ENCODE results near the gene MRPS7.
"Not testable (repeated sequence)": the region's sequence is repeated elsewhere in the genome, so short reads cannot be mapped to it uniquely, and the experiment has no call there.

MRPS7 gene

DNA sequence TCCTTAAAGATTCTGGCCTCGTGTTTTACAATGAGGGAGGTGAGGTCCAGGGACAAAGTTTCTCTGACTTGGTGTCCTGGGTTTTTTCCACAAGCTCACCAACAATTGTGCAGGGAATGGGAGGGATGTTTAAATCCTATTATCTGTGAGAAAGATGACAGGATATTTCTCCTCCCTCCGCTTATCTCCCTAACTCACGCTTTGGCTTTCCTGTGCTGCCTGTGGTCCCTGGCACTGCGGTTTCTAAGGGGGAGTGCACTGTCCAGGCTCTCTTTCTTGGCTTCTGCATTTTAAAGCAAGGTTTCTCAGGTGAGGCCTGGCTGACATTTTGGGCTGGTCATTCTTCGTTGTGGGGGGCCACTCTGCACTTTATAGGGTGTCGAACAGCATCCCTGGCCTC, 16.7 kb upstream of the MRPS7 start:
- DNase-seq: no peak

DNA sequence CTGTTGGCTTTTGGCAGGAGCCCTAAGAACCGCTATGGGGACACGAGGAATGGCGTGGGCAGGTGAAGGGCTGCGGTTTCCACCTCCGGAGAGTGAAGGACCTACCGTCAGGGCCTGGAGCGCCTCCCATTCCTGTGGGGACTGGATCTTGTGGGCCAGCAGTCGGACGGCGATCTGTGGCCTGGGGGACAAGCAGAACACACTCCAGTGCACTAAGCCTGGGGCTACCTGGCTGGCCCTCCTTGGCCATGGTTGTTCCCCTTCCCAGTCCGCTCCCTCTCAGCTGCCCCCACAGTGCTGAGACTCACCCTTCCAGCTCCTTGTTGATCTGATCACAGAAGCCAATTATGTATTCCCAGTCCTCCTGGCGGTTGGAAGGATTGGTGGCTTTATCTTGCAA, 15.3 kb upstream of the MRPS7 start:
- no peak for DNase-seq

DNA sequence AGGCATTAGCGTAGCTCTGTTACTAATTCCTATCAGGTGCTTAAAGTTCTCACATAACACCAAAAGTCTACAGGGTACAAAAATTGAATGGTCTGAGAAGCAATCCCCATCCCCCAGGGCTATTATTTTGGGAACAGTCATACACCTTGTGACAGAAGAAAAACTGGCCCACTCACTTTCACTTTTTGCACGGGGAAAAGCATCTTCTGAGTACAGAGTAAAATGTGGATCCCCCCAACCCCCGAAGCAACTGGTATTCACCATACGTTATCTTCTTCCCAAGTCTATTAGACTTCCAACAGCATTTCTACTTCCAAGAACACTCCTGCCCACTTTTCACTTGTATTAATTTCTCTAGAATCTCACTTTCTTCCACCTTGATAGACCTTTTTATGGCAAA, 12.1 kb upstream of the MRPS7 start:
- DNase-seq: no peak

DNA sequence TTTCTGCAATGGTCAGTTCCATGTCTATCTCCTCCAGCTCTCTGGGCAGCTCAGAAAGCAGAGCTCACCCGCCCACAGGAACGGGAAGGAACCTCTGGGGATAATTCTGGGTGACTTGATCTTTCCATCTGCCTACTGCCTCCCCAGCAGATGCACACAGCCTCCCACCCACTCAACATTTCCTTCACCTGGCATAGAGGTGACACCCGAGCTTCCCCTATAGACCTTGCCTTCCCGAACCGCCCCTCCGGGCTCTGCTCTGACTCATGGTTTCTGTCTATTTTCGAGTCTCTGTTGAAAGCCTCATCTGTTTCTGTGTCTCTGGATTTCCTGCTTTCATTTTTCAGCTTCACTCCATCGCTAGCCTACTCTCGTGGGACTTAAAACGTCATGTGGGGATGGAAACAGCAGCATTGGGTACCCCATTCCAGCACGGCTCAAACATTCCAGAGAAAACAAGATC, 11.6 kb upstream of the MRPS7 start:
- DNase-seq: no peak

DNA sequence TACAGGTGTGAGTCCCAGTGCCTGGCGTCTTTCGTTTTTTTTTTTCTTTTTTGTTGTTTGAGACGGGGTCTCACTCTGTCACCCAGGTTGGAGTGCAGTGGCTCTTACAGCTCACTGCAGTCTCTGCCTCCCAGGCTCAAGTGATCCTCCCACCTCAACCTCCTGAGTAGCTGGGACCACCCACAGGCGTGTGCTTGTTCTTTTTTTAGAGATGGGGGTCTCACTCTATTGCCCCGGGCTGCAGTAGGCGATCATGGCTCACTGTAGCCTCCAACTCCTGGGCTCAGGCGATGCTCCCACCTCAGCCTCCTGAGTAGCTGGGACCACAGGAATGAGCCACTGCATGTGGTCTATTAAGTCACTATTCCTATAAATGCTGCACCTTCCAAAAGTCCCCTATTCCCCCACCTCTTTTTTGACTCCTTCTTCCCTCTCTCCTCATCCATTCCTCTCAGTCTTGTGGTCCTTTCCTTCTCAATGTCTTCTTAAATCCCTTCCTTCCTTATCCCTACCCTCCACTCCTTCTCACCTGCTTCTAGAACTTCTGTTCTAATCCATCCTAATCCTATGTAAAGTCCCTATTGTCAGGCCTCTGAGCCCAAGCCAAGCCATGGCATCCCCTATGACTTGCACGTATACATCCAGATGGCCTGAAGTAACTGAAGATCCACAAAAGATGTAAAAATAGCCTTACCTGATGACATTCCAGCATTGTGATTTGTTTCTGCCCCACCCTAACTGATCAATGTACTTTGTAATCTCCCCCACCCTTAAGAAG, 9.5 kb upstream of the MRPS7 start:
- no peak for DNase-seq

DNA sequence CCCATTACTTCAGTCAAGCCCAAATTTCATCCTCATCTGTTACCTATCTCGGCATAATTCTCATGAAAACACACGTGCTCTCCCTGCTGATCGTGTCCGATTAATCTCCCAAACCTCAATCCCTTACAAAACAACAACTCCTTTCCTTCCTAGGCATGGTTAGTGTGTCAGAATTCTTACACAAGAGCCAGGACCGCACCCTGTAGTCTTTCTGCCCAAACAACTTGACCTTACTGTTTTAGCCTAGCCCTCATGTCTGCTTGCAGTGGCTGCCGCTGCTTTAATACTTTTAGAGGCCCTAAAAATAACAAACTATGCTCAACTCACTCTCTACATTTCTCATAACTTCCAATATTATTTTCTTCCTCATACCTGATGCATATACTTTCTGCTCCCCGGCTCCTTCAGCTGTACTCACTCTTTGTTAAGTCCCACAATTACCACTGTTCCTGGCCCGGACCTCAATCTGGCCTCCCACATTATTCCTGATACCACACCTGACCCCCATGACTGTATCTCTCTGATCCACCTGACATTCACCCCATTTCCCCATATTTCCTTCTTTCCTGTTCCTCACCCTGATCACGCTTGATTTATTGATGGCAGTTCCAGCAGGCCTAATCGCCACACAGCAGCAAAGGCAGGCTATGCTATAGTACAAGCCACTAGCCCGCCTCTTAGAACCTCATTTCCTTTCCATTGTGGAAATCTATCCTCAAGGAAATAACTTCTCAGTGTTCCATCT, 5.6 kb upstream of the MRPS7 start:
- DNase-seq: not testable (repeated sequence)

DNA sequence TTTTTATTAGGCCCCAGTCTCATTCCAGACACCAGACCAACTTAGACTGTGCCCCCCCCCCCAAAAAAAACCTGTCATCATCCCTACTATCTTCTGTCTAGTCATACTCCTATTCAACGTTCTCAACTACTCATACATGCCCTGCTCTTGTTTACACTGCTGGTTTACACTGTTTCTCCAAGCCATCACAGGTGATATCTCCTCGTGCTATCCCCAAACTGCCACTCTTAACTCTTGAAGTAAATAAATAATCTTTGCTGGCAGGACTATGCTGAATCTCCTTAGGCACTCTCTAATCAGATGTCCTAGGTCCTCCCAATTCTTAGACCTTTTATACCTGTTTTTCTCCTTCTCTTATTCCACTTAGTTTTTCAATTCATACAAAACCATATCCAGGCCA, 4.5 kb upstream of the MRPS7 start:
- not testable (repeated sequence) for DNase-seq

DNA sequence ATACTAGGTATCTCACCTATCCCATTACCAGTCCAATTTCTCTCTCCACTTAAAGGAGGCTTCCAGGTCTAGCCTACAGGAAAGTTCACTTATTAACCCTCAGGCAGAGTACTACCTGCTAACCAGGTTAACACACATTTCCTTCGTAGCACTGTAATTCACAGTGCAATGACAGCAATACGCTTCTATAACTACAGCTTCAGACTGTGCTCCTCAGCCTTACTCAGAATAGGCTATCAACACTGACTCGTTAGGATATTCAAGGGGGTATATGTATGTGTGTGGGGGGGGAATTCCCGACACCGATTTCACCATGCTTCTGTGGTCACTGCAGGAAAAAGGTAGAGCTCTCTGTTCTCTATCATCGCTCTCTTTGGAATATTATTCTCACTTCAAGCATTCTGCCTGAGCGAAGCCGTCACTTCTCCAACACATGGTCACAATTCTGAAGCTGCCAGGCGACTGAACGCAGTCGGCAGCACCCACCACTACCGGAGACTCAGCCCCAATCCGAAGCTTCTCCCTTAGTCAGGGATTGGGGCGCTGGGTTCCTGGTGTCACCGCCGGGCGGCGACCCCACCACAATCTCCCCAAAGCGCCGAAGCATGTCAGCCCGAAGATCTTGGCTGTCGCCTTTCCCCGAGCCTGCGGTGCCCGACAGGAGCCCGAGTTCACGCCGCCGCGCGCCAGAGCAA, 891 bp upstream of the MRPS7 start:
- no peak for DNase-seq

DNA sequence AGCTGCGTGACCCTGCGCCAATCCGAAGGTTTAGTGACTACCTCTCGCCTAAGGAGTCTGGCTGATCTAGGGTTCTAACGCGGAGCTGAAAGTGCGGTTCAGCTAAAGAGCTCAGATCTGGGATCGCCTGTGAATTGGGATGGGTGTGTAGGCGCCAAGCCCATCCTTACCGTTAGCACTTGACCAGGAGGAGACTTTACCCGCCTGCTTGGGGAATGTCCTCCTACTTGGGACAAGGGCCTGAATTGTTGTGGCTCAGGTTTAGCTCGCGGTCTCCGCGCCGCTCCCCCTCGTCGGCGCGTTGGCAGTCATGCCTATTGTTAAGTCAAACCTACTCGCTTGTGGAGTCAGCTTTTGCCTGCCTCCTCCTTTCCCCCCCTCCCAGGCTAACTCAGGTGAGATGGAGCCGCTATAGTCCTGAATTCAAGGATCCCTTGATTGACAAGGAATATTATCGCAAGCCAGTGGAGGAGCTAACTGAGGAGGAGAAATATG, 480 bp downstream of the MRPS7 start:
- DNase-seq: no peak

DNA sequence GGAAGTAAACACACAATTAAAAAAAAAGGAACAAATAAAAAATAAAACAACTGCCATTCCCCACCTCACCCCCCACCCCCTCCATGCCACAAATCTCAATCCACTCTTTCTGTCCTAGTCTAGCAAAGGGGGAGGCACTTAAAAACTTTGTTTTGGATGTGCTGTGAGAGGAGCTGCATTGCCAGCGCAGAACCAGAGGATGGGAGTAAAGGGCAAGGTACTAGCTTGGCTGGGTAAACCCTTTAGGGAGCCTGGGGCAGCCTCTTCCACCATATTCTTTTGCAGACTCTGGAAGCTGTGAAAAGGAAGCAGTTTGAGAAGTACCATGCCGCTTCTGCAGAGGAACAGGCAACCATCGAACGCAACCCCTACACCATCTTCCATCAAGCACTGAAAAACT, 1.4 kb downstream of the MRPS7 start:
- no peak for DNase-seq

DNA sequence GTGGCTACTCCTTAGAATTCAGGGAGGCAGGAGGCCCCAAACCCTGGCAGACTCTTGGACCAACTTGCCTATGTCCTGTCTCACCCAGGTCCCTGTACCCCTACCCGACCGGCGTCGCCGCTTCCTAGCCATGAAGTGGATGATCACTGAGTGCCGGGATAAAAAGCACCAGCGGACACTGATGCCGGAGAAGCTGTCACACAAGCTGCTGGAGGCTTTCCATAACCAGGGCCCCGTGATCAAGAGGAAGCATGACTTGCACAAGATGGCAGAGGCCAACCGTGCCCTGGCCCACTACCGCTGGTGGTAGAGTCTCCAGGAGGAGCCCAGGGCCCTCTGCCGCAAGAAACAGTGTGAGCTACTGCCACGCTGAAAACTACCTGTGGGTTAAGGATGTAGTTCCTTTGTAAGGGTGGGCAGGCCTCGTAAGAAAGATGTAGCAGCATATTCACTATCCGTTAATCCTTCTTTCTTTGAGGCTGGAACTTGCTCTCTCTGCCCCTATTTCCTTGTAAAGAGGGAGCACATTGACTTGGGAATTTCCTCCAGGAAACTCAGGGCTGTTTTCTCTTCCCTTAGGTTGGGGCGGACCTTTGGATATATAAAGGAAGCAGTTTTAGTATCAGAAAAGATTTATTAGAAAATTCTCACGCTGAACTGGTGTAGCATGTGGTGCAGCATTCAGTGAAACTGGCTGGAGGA, 4.1 kb downstream of the MRPS7 start:
- no peak for DNase-seq

DNA sequence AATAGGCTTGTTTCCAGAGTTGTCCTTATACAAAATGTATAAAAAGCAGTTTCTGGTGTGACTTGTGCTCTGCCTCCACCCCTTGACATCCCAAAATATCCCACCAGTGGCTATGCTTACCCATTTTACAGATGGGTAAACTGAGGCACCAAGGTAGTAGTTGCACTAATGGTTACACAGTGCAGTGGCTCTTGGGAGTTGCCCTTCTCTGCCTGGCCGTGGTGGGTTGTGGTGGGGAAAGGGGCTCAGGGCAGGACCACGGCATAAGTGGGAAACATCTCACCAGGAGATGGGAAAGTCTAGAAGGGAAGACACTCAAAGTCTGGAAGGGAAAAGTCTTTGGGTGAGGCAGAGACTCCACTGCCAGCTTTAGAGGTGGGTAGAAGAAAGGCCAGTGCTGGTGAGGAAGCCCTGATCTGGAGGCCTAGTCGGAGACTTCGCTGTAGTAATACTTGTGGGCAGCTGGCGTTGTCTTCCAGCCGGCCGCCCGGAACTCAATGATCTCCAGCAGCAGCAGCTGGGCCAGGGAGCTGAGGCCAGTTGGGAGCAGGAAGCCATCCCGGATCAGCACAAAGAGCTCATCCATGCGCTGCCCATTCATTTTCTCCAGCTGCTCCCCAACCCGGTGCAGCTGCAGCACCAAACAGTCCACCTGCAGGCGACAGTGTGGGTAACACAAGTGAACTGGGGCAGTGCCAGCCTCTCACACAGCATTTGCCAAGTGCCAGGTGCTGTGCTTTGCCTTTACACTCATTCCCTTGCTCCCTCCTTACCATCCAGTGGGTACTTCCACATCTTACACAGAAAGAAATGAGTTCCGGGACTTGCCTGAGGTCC, 4.9 kb downstream of the MRPS7 start:
- DNase-seq: no peak

DNA sequence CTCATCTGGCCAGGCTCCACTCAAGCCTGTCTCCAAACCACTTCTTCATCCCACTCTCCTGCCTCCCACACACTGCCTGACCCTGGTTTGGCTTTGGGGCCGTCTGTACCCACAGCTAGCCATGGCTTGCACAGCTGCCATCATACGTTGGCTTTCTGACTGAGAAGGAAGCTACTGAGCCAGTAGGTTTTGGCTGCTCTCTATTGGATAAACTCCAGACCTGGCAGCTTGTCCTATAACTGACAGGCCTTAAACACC, 5.4 kb downstream of the MRPS7 start:
- DNase-seq: no peak

DNA sequence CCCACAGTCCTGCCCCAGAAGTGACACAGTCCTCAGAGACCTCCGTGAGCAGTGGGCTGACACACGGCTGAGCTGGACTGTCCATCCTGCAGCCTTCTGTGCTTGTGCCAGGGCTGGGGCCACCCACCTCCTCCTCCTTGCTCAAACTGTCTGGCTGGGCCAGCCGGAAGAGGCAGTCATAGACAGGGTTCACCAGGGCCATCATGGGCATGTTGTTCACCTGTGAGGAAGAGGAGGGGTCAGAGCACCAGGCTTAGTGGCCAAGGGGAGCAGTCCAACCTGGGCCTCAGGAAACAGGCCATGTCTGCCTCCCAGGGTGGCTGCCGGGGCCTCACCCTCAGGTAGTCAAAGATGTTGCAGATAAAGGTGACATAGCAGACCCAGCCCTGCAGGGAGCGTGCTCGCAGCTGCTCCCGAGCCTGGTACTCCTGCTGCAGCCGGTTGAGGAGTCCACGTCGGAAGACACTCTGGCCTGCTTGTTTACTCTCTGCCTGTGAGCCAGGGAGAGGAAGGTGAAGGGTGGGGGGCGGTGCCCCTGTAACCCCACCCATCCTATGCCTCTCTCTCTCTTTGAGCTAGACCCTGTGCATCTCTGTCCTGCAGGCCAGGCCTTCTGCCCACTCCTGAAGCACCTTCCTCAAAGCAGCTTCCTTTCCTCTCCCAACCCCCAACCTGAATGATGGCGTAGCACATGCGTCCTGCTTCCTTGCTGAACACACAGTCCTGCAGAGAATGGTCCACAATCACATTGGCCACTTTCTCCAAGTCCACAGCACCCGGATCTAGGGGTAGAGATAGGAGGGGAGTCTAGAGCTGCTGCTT, 5.9 kb downstream of the MRPS7 start:
- DNase-seq: peak; percentile 23

DNA sequence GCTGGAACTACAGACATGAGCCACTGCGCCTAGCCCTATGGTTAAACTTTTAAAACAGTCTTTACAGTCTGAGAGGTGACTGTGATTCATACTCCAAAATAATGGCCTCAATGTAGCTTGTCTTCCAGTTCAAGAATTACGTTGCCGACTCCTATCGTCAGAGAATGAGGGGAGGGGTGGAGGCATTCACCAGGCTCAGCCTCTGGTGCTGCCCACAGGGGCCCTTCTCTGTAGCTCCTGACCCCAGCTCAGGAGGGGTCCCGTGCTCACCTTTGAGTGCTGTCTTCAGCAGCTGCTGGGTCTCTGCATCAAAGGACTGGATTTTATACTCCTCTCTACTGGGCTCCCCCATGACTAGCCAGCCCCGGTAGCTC, 8.2 kb downstream of the MRPS7 start:
- no peak for DNase-seq

DNA sequence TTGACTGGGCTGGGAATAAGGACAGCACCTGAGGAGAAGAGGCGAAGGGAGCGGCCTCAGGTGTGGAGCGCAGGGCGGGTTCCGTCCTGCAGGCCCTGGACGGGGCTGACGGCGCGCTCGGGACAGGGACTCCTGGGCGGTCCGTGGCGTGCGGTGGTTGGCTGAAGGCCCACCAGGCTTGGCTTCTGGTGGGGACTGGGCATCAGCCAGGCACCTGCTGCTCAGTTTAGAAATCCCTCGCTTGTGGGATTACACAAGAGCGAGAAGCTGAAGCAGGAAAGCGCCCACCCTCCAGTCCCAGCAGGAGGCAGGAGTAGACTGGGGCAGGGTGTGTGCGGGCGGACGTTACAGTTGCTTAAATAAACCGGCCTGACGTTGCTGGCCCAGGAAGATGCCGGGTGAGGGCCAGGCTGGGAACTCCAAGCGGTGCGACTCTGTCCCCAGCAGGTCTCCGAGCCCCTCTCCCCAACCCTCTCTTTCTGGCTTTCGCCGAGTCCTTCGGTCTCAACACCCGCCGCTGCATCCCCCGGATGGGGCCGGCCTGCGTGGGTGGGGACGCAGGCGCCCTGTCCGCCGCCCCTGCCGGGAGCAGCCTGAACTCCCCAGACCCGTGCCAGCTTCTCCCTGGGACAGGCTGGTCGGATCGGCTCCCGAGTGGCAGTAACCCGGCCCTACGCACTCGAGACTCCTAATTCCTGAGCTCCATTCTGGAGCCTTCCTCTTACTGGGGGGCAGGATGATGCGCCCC, 8.7 kb downstream of the MRPS7 start:
- DNase-seq: peak; percentile 74

DNA sequence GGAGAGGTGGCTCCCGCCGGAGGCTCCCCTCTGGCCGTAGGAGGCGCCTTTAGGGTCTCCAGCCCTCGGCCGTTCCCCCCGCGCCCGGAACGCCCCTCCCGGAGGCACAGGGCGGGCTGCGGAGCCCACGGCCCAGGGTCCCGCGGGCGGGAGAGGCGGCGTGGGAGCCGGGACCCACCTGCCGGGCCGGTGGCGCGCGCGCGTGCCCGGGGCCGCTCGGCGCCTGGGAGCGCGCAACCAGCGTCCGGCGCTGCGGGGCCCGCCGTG, 9.2 kb downstream of the MRPS7 start, which contains the start of gene MIF4GD:
Gene MIF4GD, minus strand, starts transcription at position 266 of the 267 bp plus-strand sequence. CDS start 1,036 bp downstream, outside the sequence.
- DNase-seq: no peak

DNA sequence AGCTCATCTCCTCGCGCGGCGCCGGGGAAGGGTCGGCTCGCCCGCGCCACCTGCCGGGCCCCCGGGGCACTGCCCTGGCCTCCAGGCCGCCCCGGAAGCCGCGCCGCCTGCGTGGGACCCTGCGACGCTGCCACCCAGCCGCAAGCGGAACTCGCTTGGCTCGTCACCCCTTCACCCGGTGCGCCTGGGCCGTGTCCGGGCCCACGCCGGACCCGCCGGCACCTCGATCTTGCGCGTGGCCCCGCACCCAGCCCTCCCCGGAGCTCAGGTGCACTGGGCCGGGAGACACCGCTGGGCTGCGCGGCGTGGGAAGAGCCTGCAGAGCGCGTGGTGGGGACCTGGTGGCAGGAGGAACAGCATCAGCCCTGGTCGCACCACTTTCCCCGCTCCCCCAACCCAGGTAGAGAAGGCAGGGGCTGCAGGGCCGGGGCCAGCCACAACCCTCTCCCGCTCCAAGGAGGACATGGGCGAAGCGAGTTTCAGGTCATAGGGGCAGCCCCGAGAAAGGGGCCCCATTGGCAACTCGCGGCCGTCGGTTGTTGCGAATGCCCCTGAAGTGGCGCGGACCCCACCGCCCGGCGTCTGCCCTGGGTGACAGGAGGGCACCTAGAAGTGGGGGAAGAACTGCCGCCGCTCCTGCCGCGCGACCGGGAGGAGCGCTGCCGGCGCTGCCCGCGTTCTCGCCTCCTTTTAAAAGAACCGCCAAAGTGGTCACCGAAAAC, 9.7 kb downstream of the MRPS7 start:
- peak; percentile 90 for DNase-seq

DNA sequence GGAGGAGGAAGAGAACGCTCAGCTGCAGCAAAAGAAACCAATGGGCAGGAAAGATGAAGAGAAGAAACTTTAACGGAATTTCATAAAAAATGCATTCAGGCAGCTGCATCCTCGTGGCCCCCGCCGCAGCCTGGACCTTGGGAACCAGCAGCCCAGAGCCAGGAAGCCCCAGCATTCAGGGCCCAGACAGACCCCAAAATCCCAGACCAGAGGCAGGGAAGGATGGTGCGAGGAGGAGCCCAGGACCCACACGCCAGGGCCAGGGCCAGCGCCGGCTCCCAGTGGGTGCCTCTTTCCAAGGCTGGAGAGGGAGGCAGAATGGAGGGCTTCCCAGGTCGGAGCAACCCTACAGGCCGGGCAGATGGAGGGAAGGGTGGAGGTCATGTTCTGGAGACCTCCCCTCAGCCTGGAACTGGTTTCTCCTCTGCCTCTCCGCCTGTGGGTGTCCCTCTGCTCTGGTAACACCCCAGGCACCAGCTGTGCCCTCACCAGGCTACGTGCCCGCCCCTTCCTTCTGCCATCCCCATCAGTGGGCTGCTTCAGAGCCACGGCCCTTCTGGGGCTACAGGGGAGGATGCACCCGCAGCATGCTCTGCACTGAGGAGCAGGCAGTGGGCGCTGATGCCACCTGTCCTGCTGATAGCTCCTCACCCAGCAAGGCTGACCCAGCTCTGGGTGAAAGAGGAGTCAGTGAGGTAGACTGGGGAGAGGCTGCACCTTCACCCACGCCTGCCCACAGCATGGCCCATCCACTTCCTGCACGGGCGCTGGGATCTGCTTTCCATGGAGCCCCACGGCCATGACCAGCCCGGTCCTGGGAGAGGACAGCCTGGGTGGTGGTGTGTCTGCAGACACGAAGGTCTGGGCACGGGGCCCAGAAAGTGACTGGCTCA, 10.5 kb downstream of the MRPS7 start:
- no peak for DNase-seq

Measured in NCI-H345 (cell line).